HEK293 (cell line): ENCODE data around the gene ATG2A.

Source experiments
- CTCF ChIA-PET: fragments of 350-600 bp; formaldehyde crosslinking; extraction: SDS; loops from one replicate; lab custom pipeline; 2021; ENCODE audit warnings: antibody characterized with exemption; lab: Yijun Ruan, JAX
- POLR2A ChIA-PET: fragments of 300-600 bp; formaldehyde crosslinking; extraction: SDS; loops from one replicate; lab custom pipeline; 2020; ENCODE audit warnings: antibody characterized with exemption, inconsistent platforms; lab: Yijun Ruan, JAX
- H3K27ac ChIP-seq: fragments of 200-500 bp; sonication (Bioruptor generic); 2 replicates; pipeline ENCODE4 v1.5.1; 2014; ENCODE audit warnings: low read depth, low read length, control low read depth, inconsistent platforms; ENCODE audit errors: extremely low read depth
- H3K36me3 ChIP-seq, 2 experiments: fragments of 200-500 bp in 1 of 2; sonication (Bioruptor generic) in 1 of 2; 1 replicate in 1 of 2; 2 replicates in 1 of 2; pipeline ENCODE4 v1.5.1; 2014 to 2017; ENCODE audit warnings: inconsistent platforms in 2 of 2, low read length in 2 of 2; ENCODE audit not compliant: control insufficient read depth in 2 of 2, insufficient read depth in 1 of 2
- H3K4me1 ChIP-seq: fragments of 200-500 bp; sonication (Bioruptor generic); 2 replicates; pipeline ENCODE4 v1.5.1; 2014; ENCODE audit warnings: mild to moderate bottlenecking, low read length, inconsistent platforms; ENCODE audit not compliant: control insufficient read depth, insufficient read depth
- H3K4me3 ChIP-seq: 2 replicates; pipeline ENCODE4 v1.5.1; 2011; ENCODE audit warnings: low read depth, mild to moderate bottlenecking, control low read depth, low read length, moderate library complexity
- H3K9me3 ChIP-seq: fragments of 200-500 bp; sonication (Bioruptor generic); 2 replicates; pipeline ENCODE4 v1.5.1; 2014; ENCODE audit warnings: low read depth, low read length, inconsistent platforms; ENCODE audit not compliant: control insufficient read depth, insufficient read depth
- AEBP2 ChIP-seq: fragments of 450-650 bp; formaldehyde crosslinking; IDR thresholded peaks from 2 replicates; pipeline ENCODE4 v1.5.1; 2016; ENCODE audit warnings: missing biosample characterization, missing genetic modification characterization, borderline replicate concordance
- KLF16 ChIP-seq: fragments of 450-650 bp; formaldehyde crosslinking; IDR thresholded peaks from 2 replicates; pipeline ENCODE4 v1.5.1; 2017; ENCODE audit warnings: missing biosample characterization, missing genetic modification characterization
- SETDB1 ChIP-seq: IDR thresholded peaks from one replicate; pipeline ENCODE4 v1.6.1; 2017; ENCODE audit warnings: mild to moderate bottlenecking, low read length, moderate library complexity, mixed read lengths; ENCODE audit not compliant: insufficient read length
- TRIM28 ChIP-seq: IDR thresholded peaks from 2 replicates; pipeline ENCODE4 v1.6.1; 2011; ENCODE audit warnings: low read length, control low read depth, borderline replicate concordance
- ZBTB48 ChIP-seq: fragments of 450-650 bp; formaldehyde crosslinking; IDR thresholded peaks from 2 replicates; pipeline ENCODE4 v1.5.1; 2016; ENCODE audit warnings: missing biosample characterization, missing genetic modification characterization
- ZNF138 ChIP-seq: fragments of 450-650 bp; formaldehyde crosslinking; IDR thresholded peaks from 2 replicates; pipeline ENCODE4 v1.5.1; 2016; ENCODE audit warnings: missing biosample characterization, missing genetic modification characterization, borderline replicate concordance
- ZNF157 ChIP-seq: fragments of 450-650 bp; formaldehyde crosslinking; IDR thresholded peaks from 2 replicates; pipeline ENCODE4 v1.5.1; 2016; ENCODE audit warnings: missing biosample characterization, missing genetic modification characterization
- ZNF214 ChIP-seq: fragments of 450-650 bp; formaldehyde crosslinking; IDR thresholded peaks from 2 replicates; pipeline ENCODE4 v1.5.1; 2017; ENCODE audit warnings: missing biosample characterization, mild to moderate bottlenecking, missing genetic modification characterization, borderline replicate concordance
- ZNF223 ChIP-seq: fragments of 450-650 bp; formaldehyde crosslinking; IDR thresholded peaks from 2 replicates; pipeline ENCODE4 v1.5.1; 2016; ENCODE audit warnings: missing biosample characterization, missing genetic modification characterization
- ZNF274 ChIP-seq, 2 experiments: fragments of 200-500 bp in 1 of 2; fragments of 450-650 bp in 1 of 2; sonication (Bioruptor generic) in 1 of 2; formaldehyde crosslinking in 1 of 2; IDR thresholded peaks; 2 replicates each; pipeline versions ENCODE4 v1.5.1 to v1.6.1; 2014 to 2016; ENCODE audit warnings: borderline replicate concordance in 1 of 2, inconsistent platforms in 1 of 2, low read length in 1 of 2, missing biosample characterization in 1 of 2, missing genetic modification characterization in 1 of 2
- ZNF341 ChIP-seq: fragments of 450-650 bp; formaldehyde crosslinking; IDR thresholded peaks from 2 replicates; pipeline ENCODE4; 2016; ENCODE audit warnings: low read depth, missing biosample characterization, missing genetic modification characterization
- ZNF423 ChIP-seq: fragments of 450-650 bp; formaldehyde crosslinking; IDR thresholded peaks from 2 replicates; pipeline ENCODE4 v1.5.1; 2016; ENCODE audit warnings: missing biosample characterization, missing genetic modification characterization
- ZNF473 ChIP-seq: fragments of 450-650 bp; formaldehyde crosslinking; IDR thresholded peaks from 2 replicates; pipeline ENCODE4 v1.5.1; 2017; ENCODE audit warnings: missing biosample characterization, missing genetic modification characterization
- ZNF530 ChIP-seq: fragments of 450-650 bp; formaldehyde crosslinking; IDR thresholded peaks from 2 replicates; pipeline ENCODE4 v1.5.1; 2016; ENCODE audit warnings: low read depth, missing biosample characterization, missing genetic modification characterization
- ZNF843 ChIP-seq: fragments of 450-650 bp; formaldehyde crosslinking; IDR thresholded peaks from 2 replicates; pipeline ENCODE4 v1.5.1; 2016; ENCODE audit warnings: missing biosample characterization, missing genetic modification characterization
- TF ChIP-seq, protein P1 (sequence below): fragments of 450-650 bp; formaldehyde crosslinking; conservative IDR thresholded peaks from 2 replicates; pipeline ENCODE4 v1.5.1; 2016; ENCODE audit warnings: low read depth, missing biosample characterization, missing genetic modification characterization
- TF ChIP-seq, protein P2 (sequence below): fragments of 450-650 bp; formaldehyde crosslinking; IDR thresholded peaks from 2 replicates; pipeline ENCODE4 v1.5.1; 2017; ENCODE audit warnings: missing biosample characterization, missing genetic modification characterization
- TF ChIP-seq, protein P3 (sequence below): fragments of 450-650 bp; formaldehyde crosslinking; IDR thresholded peaks from 2 replicates; pipeline ENCODE4 v1.5.1; 2016; ENCODE audit warnings: missing biosample characterization, missing genetic modification characterization
- TF ChIP-seq, protein P4 (sequence below): fragments of 450-650 bp; formaldehyde crosslinking; IDR thresholded peaks from 2 replicates; pipeline ENCODE4 v1.5.1; 2016; ENCODE audit warnings: missing biosample characterization, missing genetic modification characterization, borderline replicate concordance
- TF ChIP-seq, protein P5 (sequence below): fragments of 450-650 bp; IDR thresholded peaks from 2 replicates; pipeline ENCODE4 v1.5.1; 2018; ENCODE audit warnings: missing biosample characterization, missing genetic modification characterization

ATG2A gene

GRCh38 chr11:64892838-64893193 is 24.2 kb downstream of the ATG2A start (continued):
- no peak for TF ChIP-seq TRIM28
- no peak for TF ChIP-seq AEBP2
- TF ChIP-seq ZNF214 (tag by site-specific recombination), result no peak
- TF ChIP-seq, protein P1, sequence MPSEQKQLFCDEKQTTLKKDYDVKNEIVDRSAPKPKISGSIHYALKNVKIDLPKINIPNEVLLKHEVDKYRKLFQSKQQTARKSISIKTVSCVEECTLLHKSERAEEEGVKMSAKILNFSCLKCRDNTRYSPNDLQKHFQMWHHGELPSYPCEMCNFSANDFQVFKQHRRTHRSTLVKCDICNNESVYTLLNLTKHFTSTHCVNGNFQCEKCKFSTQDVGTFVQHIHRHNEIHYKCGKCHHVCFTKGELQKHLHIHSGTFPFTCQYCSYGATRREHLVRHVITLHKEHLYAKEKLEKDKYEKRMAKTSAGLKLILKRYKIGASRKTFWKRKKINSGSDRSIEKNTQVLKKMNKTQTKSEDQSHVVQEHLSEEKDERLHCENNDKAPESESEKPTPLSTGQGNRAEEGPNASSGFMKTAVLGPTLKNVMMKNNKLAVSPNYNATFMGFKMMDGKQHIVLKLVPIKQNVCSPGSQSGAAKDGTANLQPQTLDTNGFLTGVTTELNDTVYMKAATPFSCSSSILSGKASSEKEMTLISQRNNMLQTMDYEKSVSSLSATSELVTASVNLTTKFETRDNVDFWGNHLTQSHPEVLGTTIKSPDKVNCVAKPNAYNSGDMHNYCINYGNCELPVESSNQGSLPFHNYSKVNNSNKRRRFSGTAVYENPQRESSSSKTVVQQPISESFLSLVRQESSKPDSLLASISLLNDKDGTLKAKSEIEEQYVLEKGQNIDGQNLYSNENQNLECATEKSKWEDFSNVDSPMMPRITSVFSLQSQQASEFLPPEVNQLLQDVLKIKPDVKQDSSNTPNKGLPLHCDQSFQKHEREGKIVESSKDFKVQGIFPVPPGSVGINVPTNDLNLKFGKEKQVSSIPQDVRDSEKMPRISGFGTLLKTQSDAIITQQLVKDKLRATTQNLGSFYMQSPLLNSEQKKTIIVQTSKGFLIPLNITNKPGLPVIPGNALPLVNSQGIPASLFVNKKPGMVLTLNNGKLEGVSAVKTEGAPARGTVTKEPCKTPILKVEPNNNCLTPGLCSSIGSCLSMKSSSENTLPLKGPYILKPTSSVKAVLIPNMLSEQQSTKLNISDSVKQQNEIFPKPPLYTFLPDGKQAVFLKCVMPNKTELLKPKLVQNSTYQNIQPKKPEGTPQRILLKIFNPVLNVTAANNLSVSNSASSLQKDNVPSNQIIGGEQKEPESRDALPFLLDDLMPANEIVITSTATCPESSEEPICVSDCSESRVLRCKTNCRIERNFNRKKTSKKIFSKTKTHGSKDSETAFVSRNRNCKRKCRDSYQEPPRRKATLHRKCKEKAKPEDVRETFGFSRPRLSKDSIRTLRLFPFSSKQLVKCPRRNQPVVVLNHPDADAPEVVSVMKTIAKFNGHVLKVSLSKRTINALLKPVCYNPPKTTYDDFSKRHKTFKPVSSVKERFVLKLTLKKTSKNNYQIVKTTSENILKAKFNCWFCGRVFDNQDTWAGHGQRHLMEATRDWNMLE, result no peak
- TF ChIP-seq, protein P2, sequence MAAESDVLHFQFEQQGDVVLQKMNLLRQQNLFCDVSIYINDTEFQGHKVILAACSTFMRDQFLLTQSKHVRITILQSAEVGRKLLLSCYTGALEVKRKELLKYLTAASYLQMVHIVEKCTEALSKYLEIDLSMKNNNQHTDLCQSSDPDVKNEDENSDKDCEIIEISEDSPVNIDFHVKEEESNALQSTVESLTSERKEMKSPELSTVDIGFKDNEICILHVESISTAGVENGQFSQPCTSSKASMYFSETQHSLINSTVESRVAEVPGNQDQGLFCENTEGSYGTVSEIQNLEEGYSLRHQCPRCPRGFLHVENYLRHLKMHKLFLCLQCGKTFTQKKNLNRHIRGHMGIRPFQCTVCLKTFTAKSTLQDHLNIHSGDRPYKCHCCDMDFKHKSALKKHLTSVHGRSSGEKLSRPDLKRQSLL (tag by site-specific recombination), result no peak
- TF ChIP-seq, protein P3, sequence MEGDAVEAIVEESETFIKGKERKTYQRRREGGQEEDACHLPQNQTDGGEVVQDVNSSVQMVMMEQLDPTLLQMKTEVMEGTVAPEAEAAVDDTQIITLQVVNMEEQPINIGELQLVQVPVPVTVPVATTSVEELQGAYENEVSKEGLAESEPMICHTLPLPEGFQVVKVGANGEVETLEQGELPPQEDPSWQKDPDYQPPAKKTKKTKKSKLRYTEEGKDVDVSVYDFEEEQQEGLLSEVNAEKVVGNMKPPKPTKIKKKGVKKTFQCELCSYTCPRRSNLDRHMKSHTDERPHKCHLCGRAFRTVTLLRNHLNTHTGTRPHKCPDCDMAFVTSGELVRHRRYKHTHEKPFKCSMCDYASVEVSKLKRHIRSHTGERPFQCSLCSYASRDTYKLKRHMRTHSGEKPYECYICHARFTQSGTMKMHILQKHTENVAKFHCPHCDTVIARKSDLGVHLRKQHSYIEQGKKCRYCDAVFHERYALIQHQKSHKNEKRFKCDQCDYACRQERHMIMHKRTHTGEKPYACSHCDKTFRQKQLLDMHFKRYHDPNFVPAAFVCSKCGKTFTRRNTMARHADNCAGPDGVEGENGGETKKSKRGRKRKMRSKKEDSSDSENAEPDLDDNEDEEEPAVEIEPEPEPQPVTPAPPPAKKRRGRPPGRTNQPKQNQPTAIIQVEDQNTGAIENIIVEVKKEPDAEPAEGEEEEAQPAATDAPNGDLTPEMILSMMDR (tag by site-specific recombination), result no peak
- TF ChIP-seq ZNF843, result no peak
- no peak for TF ChIP-seq KLF16 (tag by site-specific recombination)

DNA sequence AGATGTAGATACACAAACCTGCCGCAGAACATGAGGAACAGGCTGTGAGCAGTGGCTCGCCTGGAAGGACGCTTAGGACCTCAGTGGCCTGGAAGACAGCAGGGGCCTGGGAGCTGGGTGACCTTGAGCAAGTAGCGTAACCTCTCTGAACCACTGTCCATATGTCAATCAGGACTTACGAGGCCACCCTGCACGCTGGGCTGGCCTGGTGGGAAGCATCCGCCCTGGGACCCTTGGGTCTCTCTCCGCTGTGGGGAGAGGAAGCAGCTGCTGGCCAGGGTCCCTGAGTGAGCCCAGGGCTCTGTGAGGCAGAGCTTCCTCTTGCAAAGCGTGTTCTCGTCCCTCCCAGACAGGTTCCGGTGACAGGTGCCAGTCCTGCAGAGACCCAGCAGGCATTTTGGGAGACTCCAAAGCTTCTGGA is 24.6 kb downstream of the ATG2A start:
- no peak overlapping the region for H3K4me3 ChIP-seq
- no peaks in the 10 kb centered on the region for H3K9me3 ChIP-seq
- H3K4me1 ChIP-seq, result no peaks in the 10 kb centered on the region
- POLR2A ChIA-PET, result no interaction called here
- H3K27ac ChIP-seq, result no peak overlapping the region
- peaks cover 0 to 24% of the 10 kb centered on the region in 2 experiments; a peak in 1 of 3 replicates for H3K36me3 ChIP-seq
- CTCF ChIA-PET, result interaction anchor here (0.6 to 9.4 kb wide), 6 partner anchors 9 to 128 kb away, joined by 3 to 111 read pairs (median 3); no protein-coding TSS in a partner anchor
- TF ChIP-seq, protein P4, sequence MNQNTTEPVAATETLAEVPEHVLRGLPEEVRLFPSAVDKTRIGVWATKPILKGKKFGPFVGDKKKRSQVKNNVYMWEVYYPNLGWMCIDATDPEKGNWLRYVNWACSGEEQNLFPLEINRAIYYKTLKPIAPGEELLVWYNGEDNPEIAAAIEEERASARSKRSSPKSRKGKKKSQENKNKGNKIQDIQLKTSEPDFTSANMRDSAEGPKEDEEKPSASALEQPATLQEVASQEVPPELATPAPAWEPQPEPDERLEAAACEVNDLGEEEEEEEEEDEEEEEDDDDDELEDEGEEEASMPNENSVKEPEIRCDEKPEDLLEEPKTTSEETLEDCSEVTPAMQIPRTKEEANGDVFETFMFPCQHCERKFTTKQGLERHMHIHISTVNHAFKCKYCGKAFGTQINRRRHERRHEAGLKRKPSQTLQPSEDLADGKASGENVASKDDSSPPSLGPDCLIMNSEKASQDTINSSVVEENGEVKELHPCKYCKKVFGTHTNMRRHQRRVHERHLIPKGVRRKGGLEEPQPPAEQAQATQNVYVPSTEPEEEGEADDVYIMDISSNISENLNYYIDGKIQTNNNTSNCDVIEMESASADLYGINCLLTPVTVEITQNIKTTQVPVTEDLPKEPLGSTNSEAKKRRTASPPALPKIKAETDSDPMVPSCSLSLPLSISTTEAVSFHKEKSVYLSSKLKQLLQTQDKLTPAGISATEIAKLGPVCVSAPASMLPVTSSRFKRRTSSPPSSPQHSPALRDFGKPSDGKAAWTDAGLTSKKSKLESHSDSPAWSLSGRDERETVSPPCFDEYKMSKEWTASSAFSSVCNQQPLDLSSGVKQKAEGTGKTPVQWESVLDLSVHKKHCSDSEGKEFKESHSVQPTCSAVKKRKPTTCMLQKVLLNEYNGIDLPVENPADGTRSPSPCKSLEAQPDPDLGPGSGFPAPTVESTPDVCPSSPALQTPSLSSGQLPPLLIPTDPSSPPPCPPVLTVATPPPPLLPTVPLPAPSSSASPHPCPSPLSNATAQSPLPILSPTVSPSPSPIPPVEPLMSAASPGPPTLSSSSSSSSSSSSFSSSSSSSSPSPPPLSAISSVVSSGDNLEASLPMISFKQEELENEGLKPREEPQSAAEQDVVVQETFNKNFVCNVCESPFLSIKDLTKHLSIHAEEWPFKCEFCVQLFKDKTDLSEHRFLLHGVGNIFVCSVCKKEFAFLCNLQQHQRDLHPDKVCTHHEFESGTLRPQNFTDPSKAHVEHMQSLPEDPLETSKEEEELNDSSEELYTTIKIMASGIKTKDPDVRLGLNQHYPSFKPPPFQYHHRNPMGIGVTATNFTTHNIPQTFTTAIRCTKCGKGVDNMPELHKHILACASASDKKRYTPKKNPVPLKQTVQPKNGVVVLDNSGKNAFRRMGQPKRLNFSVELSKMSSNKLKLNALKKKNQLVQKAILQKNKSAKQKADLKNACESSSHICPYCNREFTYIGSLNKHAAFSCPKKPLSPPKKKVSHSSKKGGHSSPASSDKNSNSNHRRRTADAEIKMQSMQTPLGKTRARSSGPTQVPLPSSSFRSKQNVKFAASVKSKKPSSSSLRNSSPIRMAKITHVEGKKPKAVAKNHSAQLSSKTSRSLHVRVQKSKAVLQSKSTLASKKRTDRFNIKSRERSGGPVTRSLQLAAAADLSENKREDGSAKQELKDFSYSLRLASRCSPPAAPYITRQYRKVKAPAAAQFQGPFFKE (tag by site-specific recombination), result no peak
- no peak for TF ChIP-seq ZNF274 (IDR thresholded peaks at IDR 0.05; ENCODE audit: low read length)
- no peak for TF ChIP-seq ZNF274 (tag by site-specific recombination; IDR thresholded peaks at IDR 0.05; ENCODE audit: borderline replicate concordance)
- TF ChIP-seq ZBTB48, result no peak
- TF ChIP-seq ZNF341 (tag by site-specific recombination), result no peak
- TF ChIP-seq ZNF473 (tag by site-specific recombination), result no peak
- no peak for TF ChIP-seq ZNF157 (tag by site-specific recombination)
- TF ChIP-seq SETDB1, result no peak
- TF ChIP-seq ZNF138 (tag by site-specific recombination), result no peak
- TF ChIP-seq, protein P5, sequence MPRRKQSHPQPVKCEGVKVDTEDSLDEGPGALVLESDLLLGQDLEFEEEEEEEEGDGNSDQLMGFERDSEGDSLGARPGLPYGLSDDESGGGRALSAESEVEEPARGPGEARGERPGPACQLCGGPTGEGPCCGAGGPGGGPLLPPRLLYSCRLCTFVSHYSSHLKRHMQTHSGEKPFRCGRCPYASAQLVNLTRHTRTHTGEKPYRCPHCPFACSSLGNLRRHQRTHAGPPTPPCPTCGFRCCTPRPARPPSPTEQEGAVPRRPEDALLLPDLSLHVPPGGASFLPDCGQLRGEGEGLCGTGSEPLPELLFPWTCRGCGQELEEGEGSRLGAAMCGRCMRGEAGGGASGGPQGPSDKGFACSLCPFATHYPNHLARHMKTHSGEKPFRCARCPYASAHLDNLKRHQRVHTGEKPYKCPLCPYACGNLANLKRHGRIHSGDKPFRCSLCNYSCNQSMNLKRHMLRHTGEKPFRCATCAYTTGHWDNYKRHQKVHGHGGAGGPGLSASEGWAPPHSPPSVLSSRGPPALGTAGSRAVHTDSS (tag by site-specific recombination), result no peak
- TF ChIP-seq ZNF423 (tag by site-specific recombination), result no peak
- no peak for TF ChIP-seq ZNF223 (tag by site-specific recombination)
- no peak for TF ChIP-seq ZNF530 (tag by site-specific recombination)
